ENCODE measurements around the gene SLC16A10. TPM values are rescaled to one million over a fixed set of nuclear protein-coding genes. Genes with fewer than 3 reads are reported as not detected.

SLC16A10 gene
- total RNA-seq, 4 donors from 2014 or later = 1.5 to 8.9 (median 4.2) TPM

- H3K9me3 ChIP-seq = no peaks in the 10 kb centered on the region
- no peaks in the 10 kb centered on the region for H3K36me3 ChIP-seq
- TF ChIP-seq EP300 (IDR thresholded peaks at IDR 0.05; ENCODE audit: low read depth) (no peak), CTCF (IDR thresholded peaks at IDR 0.05) (no peak), POLR2AphosphoS5 (IDR thresholded peaks at IDR 0.05) (no peak), POLR2A (IDR thresholded peaks at IDR 0.05) (no peak)
- H3K4me1 ChIP-seq = peaks cover 0 to 26% (median 12%) of the 10 kb centered on the region in 4 donors
- intact Hi-C loops (cut with DNase I; ENCODE audit: low total_unique reads) = no loop called here
- no peak for DNase-seq
- H3K27me3 ChIP-seq = no peaks in the 10 kb centered on the region
- WGBS, 2 donors (ENCODE audit: low coverage in 1 of 2) = 55 to 60% methylated on average over 1 to 2 of the region's 2 CpGs
- in situ Hi-C loops (cut with MboI; ENCODE audit: low pct_ligation_motif_present in 1 of 4, low pct_unique_long_range_greater_than_20kb in 1 of 4, low sequenced_read_pairs in 3 of 4) = no loop called here
- H3K4me3 ChIP-seq = no peak overlapping the region
- no peak overlapping the region for H3K27ac ChIP-seq
Observed at GRCh38 chr6:111098597-111098996, 11.3 kb downstream of the SLC16A10 start.

GRCh38 chr6:111101987-111102386 is 14.7 kb downstream of the SLC16A10 start:
- Histone ChIP-seq H3K4me1 (peaks cover 0 to 37% (median 24%) of the 10 kb centered on the region in 4 donors), H3K4me3 (no peak overlapping the region), H3K9me3 (no peaks in the 10 kb centered on the region), H3K36me3 (no peaks in the 10 kb centered on the region), H3K27ac (peak overlapping the region; percentile 50 to 68 (median 64)), H3K27me3 (no peaks in the 10 kb centered on the region)
- DNase-seq = no peak
- in situ Hi-C loops (cut with MboI; ENCODE audit: low pct_ligation_motif_present in 1 of 4, low pct_unique_long_range_greater_than_20kb in 1 of 4, low sequenced_read_pairs in 3 of 4) (no loop called here), intact Hi-C loops (cut with DNase I; ENCODE audit: low total_unique reads) (no loop called here)
- 55 to 60% methylated on average over 1 to 3 of the region's 3 CpGs for WGBS, 2 donors (ENCODE audit: low coverage in 1 of 2)
- no peak for TF ChIP-seq POLR2A (IDR thresholded peaks at IDR 0.05)
- TF ChIP-seq EP300 (IDR thresholded peaks at IDR 0.05; ENCODE audit: low read depth) = no peak
- no peak for TF ChIP-seq CTCF (IDR thresholded peaks at IDR 0.05)
- no peak for TF ChIP-seq POLR2AphosphoS5 (IDR thresholded peaks at IDR 0.05)

- H3K9me3 ChIP-seq = peaks cover 0 to 5% of the 10 kb centered on the region in 2 donors
- no peaks in the 10 kb centered on the region for H3K36me3 ChIP-seq
- TF ChIP-seq POLR2A (IDR thresholded peaks at IDR 0.05) = no peak
- peak in 3 of 5 experiments; percentile 17 to 50 (median 28) for TF ChIP-seq CTCF (IDR thresholded peaks at IDR 0.05)
- TF ChIP-seq POLR2AphosphoS5 (IDR thresholded peaks at IDR 0.05) = peak in 2 of 3 donors; percentile 37 to 40
- peaks cover 0 to 37% (median 24%) of the 10 kb centered on the region in 4 donors for H3K4me1 ChIP-seq
- no peaks in the 10 kb centered on the region for H3K27me3 ChIP-seq
- WGBS, 2 donors (ENCODE audit: low coverage in 1 of 2) = 41 to 43% methylated on average over 1 to 5 of the region's 5 CpGs
- no peak overlapping the region for H3K4me3 ChIP-seq
- H3K27ac ChIP-seq = peak overlapping the region in 3 of 4 donors; percentile 34 to 53 (median 42)
- DNase-seq = peak; percentile 92
- intact Hi-C loops (cut with DNase I; ENCODE audit: low total_unique reads) (no loop called here), in situ Hi-C loops (cut with MboI; ENCODE audit: low pct_ligation_motif_present in 1 of 4, low pct_unique_long_range_greater_than_20kb in 1 of 4, low sequenced_read_pairs in 3 of 4) (no loop called here)
Observed at GRCh38 chr6:111105578-111105977, 18.3 kb downstream of the SLC16A10 start.

GRCh38 chr6:111107589-111107988 is 20.3 kb downstream of the SLC16A10 start:
- no peak for TF ChIP-seq POLR2AphosphoS5 (IDR thresholded peaks at IDR 0.05)
- no peak for TF ChIP-seq CTCF (IDR thresholded peaks at IDR 0.05)
- 88 to 100% methylated on average over 1 of the region's 1 CpG for WGBS, 2 donors (ENCODE audit: low coverage in 1 of 2)
- peaks cover 0 to 5% of the 10 kb centered on the region in 2 donors for H3K9me3 ChIP-seq
- H3K4me1 ChIP-seq = peaks cover 0 to 29% (median 19%) of the 10 kb centered on the region in 4 donors
- intact Hi-C loops (cut with DNase I; ENCODE audit: low total_unique reads) (no loop called here), in situ Hi-C loops (cut with MboI; ENCODE audit: low pct_ligation_motif_present in 1 of 4, low pct_unique_long_range_greater_than_20kb in 1 of 4, low sequenced_read_pairs in 3 of 4) (no loop called here)
- no peaks in the 10 kb centered on the region for H3K36me3 ChIP-seq
- no peak for DNase-seq
- H3K27me3 ChIP-seq = no peaks in the 10 kb centered on the region
- H3K4me3 ChIP-seq = no peak overlapping the region
- no peak overlapping the region for H3K27ac ChIP-seq
